GM12878 (cell line): ENCODE results near the gene HTR1D.

Source experiments
- BACH1 ChIP-seq: fragments of 450-650 bp; IDR thresholded peaks from 2 replicates; pipeline ENCODE4 v1.6.1; 2017; ENCODE audit warnings: mild to moderate bottlenecking, borderline replicate concordance
- BRCA1 ChIP-seq: IDR thresholded peaks from 2 replicates; pipeline ENCODE4 v1.6.1; 2011; ENCODE audit warnings: low read depth, low read length, improper control_type of control experiment
- CHD2 ChIP-seq: IDR thresholded peaks from 2 replicates; pipeline ENCODE4 v1.6.1; 2011; ENCODE audit warnings: low read depth, low read length, improper control_type of control experiment, borderline replicate concordance
- CTCF ChIP-seq, 3 experiments: IDR thresholded peaks in 2 of 3; conservative IDR thresholded peaks in 1 of 3; 2 replicates each; pipeline ENCODE4 v1.5.1; 2011; ENCODE audit warnings: low read depth in 3 of 3, low read length in 3 of 3, mild to moderate bottlenecking in 3 of 3, control low read depth in 2 of 3, moderate library complexity in 2 of 3, inconsistent platforms in 1 of 3, mixed read lengths in 1 of 3; ENCODE audit not compliant: control insufficient read depth in 2 of 3, insufficient read depth in 1 of 3; ENCODE audit errors: extremely low read depth in 1 of 3
- EP300 ChIP-seq, 2 experiments: fragments of 150-350 bp in 1 of 2; IDR thresholded peaks; 2 replicates each; pipeline ENCODE4 v1.6.1; 2011 to 2012; ENCODE audit warnings: low read depth in 2 of 2, low read length in 2 of 2, borderline replicate concordance in 1 of 2, improper control_type of control experiment in 1 of 2, inconsistent platforms in 1 of 2; ENCODE audit not compliant: control insufficient read depth in 1 of 2
- KDM1A ChIP-seq: fragments of 200-600 bp; sonication (generic); IDR thresholded peaks from 2 replicates; pipeline ENCODE4 v1.6.1; 2016; ENCODE audit warnings: borderline replicate concordance
- SIN3A ChIP-seq: IDR thresholded peaks from 2 replicates; pipeline ENCODE4 v1.6.1; 2012; ENCODE audit warnings: low read depth, low read length, improper control_type of control experiment
- SMARCA5 ChIP-seq: fragments of 450-650 bp; IDR thresholded peaks from 2 replicates; pipeline ENCODE4 v1.6.1; 2017; ENCODE audit warnings: mild to moderate bottlenecking
- SP1 ChIP-seq: IDR thresholded peaks from one replicate; pipeline ENCODE4 v1.6.1; 2011; ENCODE audit warnings: low read depth, low read length
- TBL1XR1 ChIP-seq: IDR thresholded peaks from 2 replicates; pipeline ENCODE4 v1.6.1; 2012; ENCODE audit warnings: low read depth, low read length, improper control_type of control experiment
- TF ChIP-seq, protein P1 (sequence below): IDR thresholded peaks from 2 replicates; pipeline ENCODE4 v1.6.1; 2012; ENCODE audit warnings: mild to moderate bottlenecking, low read depth, low read length

GRCh38 chr1:23185381-23185780 is 31.9 kb downstream of the HTR1D start:
- TF ChIP-seq SIN3A (no peak), CTCF (IDR thresholded peaks at IDR 0.05 in 2 of 3, conservative IDR thresholded peaks at IDR 0.05 in 1 of 3; ENCODE audit: control insufficient read depth in 2 of 3, extremely low read depth in 1 of 3, insufficient read depth in 1 of 3, low read depth in 3 of 3, low read length in 3 of 3) (no peak), EP300 (IDR thresholded peaks at IDR 0.05; ENCODE audit: borderline replicate concordance in 1 of 2, control insufficient read depth in 1 of 2, low read depth in 2 of 2, low read length in 2 of 2) (no peak), BRCA1 (no peak), SMARCA5 (no peak), SP1 (no peak), KDM1A (no peak), CHD2 (no peak), TBL1XR1 (no peak), BACH1 (no peak)
- TF ChIP-seq, protein P1, sequence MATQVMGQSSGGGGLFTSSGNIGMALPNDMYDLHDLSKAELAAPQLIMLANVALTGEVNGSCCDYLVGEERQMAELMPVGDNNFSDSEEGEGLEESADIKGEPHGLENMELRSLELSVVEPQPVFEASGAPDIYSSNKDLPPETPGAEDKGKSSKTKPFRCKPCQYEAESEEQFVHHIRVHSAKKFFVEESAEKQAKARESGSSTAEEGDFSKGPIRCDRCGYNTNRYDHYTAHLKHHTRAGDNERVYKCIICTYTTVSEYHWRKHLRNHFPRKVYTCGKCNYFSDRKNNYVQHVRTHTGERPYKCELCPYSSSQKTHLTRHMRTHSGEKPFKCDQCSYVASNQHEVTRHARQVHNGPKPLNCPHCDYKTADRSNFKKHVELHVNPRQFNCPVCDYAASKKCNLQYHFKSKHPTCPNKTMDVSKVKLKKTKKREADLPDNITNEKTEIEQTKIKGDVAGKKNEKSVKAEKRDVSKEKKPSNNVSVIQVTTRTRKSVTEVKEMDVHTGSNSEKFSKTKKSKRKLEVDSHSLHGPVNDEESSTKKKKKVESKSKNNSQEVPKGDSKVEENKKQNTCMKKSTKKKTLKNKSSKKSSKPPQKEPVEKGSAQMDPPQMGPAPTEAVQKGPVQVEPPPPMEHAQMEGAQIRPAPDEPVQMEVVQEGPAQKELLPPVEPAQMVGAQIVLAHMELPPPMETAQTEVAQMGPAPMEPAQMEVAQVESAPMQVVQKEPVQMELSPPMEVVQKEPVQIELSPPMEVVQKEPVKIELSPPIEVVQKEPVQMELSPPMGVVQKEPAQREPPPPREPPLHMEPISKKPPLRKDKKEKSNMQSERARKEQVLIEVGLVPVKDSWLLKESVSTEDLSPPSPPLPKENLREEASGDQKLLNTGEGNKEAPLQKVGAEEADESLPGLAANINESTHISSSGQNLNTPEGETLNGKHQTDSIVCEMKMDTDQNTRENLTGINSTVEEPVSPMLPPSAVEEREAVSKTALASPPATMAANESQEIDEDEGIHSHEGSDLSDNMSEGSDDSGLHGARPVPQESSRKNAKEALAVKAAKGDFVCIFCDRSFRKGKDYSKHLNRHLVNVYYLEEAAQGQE: no peak
